ENCODE measurements around the gene CTNNA3.
"Not testable (repeated sequence)": the region's sequence is repeated elsewhere in the genome, so short reads cannot be mapped to it uniquely, and the experiment has no call there.

DNA sequence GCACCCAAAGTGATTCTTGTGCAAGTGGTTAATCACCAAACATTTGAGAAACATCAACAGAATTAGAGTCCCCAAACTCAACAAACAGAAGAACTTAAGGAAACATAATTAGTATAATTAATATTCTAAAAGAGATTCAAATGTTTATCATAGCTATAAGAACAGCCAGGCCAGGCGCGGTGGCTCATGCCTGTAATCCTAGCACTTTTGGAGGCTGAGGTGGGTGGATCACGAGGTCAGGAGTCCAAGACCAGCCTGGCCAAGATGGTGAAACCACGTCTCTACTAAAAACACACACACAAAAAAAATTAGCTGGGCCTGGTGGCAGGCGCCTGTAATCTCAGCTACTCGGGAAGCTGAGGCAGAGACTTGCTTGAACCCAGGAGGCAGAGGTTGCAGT lies 488.1 kb downstream of the CTNNA3 start:
- TF ChIP-seq, protein P1, sequence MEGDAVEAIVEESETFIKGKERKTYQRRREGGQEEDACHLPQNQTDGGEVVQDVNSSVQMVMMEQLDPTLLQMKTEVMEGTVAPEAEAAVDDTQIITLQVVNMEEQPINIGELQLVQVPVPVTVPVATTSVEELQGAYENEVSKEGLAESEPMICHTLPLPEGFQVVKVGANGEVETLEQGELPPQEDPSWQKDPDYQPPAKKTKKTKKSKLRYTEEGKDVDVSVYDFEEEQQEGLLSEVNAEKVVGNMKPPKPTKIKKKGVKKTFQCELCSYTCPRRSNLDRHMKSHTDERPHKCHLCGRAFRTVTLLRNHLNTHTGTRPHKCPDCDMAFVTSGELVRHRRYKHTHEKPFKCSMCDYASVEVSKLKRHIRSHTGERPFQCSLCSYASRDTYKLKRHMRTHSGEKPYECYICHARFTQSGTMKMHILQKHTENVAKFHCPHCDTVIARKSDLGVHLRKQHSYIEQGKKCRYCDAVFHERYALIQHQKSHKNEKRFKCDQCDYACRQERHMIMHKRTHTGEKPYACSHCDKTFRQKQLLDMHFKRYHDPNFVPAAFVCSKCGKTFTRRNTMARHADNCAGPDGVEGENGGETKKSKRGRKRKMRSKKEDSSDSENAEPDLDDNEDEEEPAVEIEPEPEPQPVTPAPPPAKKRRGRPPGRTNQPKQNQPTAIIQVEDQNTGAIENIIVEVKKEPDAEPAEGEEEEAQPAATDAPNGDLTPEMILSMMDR (IDR thresholded peaks at IDR 0.05; ENCODE audit: low read depth, low read length, poor library complexity, severe bottlenecking) = not testable (repeated sequence)
- TF ChIP-seq EZH2phosphoT487 (IDR thresholded peaks at IDR 0.05; ENCODE audit: borderline replicate concordance, low read length) = not testable (repeated sequence)

Measured in DOHH2 (cell line).